IPS-NIHi7 (cell line): ENCODE measurements around the gene IGFBP7.

Experiments used
- DNase-seq: peaks from one replicate; pipeline ENCODE4 v3.0.0; 2012; ENCODE audit warnings: mixed read lengths; ENCODE audit errors: extremely low spot score

Gene IGFBP7

GRCh38 chr4:57098415-57098814 lies 11.8 kb downstream of the IGFBP7 start:
- DNase-seq: no peak

- DNase-seq: no peak
These were observed 12.5 kb downstream of the IGFBP7 start for GRCh38 chr4:57097711-57098110.

- DNase-seq: no peak
These were observed 14.2 kb downstream of the IGFBP7 start for GRCh38 chr4:57095956-57096355.

GRCh38 chr4:57095245-57095644 lies 14.9 kb downstream of the IGFBP7 start:
- DNase-seq: no peak

GRCh38 chr4:57094832-57095223 lies 15.4 kb downstream of the IGFBP7 start:
- DNase-seq: no peak

GRCh38 chr4:57093845-57094831 lies 16.0 kb downstream of the IGFBP7 start:
- DNase-seq: no peak

GRCh38 chr4:57091657-57092162 lies 18.5 kb downstream of the IGFBP7 start:
- no peak for DNase-seq

- no peak for DNase-seq
These were observed 20.1 kb downstream of the IGFBP7 start for GRCh38 chr4:57090079-57090478.

GRCh38 chr4:57089549-57089948 lies 20.6 kb downstream of the IGFBP7 start:
- DNase-seq: no peak

- DNase-seq: no peak
These were observed 24.0 kb downstream of the IGFBP7 start for GRCh38 chr4:57086031-57086723.

GRCh38 chr4:57085278-57085677 lies 24.9 kb downstream of the IGFBP7 start:
- DNase-seq: no peak

- DNase-seq: no peak
These were observed 25.8 kb downstream of the IGFBP7 start for GRCh38 chr4:57084360-57084759.

GRCh38 chr4:57083090-57083489 lies 27.1 kb downstream of the IGFBP7 start:
- no peak for DNase-seq

GRCh38 chr4:57081651-57082621 lies 28.2 kb downstream of the IGFBP7 start:
- peak; percentile 35 for DNase-seq

- no peak for DNase-seq
These were observed 29.2 kb downstream of the IGFBP7 start for GRCh38 chr4:57080781-57081650.

- DNase-seq: peak; percentile 75
These were observed 31.3 kb downstream of the IGFBP7 start for GRCh38 chr4:57078685-57079521.

GRCh38 chr4:57077550-57078343 lies 32.4 kb downstream of the IGFBP7 start:
- DNase-seq: peak; percentile 45

GRCh38 chr4:57076646-57077045 lies 33.5 kb downstream of the IGFBP7 start:
- no peak for DNase-seq

- no peak for DNase-seq
These were observed 34.8 kb downstream of the IGFBP7 start for GRCh38 chr4:57075367-57075766.
